T47D (cell line): ENCODE results near the gene WNK1.

Experiments used
- DNase-seq, 2 experiments: peaks; one replicate each; pipeline versions ENCODE4 v3.0.0 to v3.0.0-alpha.2; 2011 to 2012; ENCODE audit warnings: low read depth in 1 of 2, low spot score in 1 of 2
- JUND ChIP-seq: IDR thresholded peaks from 2 replicates; pipeline ENCODE4 v1.6.1; 2012; ENCODE audit warnings: low read depth
- in situ Hi-C: cut with HindIII; loops from 2 replicates; pipeline ENCODE4 v1.10.0; 2016; ENCODE audit warnings: low sequenced_read_pairs, low pct_unique_long_range_greater_than_20kb

WNK1 gene

GRCh38 chr12:851343-851742 is 99.0 kb downstream of the WNK1 start:
- no peak for DNase-seq
- in situ Hi-C loops = no loop called here
- TF ChIP-seq JUND = no peak

DNA sequence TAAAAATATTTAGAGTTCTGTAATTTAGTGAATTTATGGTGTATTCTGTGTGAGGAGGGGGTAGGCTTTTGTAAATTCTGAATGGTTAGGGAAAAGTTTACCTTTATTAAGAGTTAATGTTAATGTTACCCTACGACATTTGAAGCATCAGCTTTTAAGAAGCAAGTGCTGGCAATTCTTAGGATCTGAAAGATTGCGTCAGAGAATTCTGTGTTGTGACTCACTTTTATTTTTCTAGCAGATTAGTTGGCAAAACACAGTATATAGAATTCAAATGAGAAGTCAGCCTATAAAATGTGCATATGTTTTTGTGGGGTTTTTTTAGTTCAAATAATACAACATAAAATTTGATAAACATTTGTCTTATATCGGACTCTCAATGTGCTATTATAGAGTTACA is 99.5 kb downstream of the WNK1 start:
- no peak for DNase-seq
- in situ Hi-C loops = no loop called here
- TF ChIP-seq JUND = no peak

- in situ Hi-C loops = no loop called here
- DNase-seq = peak in 1 of 2 experiments; percentile 19
- no peak for TF ChIP-seq JUND
Observed at GRCh38 chr12:852864-853263, 100.5 kb downstream of the WNK1 start.

GRCh38 chr12:857611-858010 is 105.2 kb downstream of the WNK1 start:
- in situ Hi-C loops = no loop called here
- DNase-seq = no peak
- TF ChIP-seq JUND = no peak

DNA sequence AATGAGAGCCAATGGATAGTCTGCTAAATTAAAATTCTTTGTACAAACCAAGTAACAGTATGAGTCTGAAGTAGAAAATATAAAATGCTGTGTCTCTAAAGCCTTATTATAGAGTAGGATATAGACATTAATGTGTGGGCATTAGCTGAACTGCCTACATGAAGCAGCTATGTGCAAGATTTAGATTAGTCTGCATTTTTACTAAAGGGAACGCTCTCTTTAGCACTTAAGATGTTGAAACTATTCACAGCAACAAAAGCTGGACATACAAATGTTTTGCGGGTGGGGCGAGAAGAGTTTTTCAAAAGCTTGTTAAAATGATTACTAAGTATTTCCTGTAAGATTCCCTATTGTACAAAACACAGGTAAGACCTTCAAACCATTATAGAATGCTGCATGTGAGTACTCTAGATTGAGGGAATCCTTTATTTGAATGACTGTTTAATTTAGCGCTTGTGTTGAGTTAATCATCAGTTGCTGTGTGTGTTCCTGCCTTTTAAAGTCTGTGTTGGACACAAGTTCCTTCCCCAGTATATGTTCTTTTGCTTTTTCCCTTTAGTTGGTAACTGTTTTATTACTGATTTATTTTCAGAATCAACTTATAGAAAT is 110.0 kb downstream of the WNK1 start:
- no peak for DNase-seq
- in situ Hi-C loops = no loop called here
- TF ChIP-seq JUND = no peak

DNA sequence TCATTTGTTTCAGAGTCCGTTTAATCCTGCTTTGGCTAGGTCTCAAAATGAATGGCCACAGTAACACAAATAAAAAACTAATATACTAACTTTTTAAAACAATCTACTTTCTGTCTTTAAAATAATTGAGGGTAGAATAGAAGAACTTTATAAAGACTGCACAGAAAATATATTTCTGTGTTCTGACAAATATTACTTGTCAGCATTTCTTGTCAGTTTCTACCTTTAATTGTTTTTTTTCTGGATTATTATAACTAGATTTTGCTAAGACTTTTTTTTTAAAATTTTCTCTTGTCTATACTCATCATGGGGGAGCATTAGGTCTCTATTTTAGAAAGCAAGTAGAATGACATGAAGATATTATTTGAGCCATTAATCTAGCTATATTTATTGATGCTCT is 110.9 kb downstream of the WNK1 start:
- no peak for TF ChIP-seq JUND
- DNase-seq = no peak
- in situ Hi-C loops = no loop called here

DNA sequence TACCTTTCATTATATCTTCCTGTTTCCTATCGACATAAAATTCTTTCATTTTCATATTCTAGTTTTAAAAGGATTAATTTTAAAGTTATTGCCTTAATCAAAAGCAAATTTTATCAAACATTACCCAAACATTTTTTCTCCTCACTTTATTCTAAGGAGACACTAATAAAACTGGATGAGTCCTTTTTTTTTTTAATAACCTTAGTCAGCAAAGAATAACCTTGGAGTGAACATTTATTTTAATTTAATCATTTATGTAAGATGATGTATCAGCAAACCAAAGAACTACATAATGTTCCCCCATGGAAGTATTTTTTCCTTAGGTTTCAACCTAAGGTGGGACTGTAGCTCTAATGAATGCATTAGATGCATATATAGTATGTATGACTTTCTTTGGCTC is 113.2 kb downstream of the WNK1 start:
- no peak for DNase-seq
- no peak for TF ChIP-seq JUND
- in situ Hi-C loops = no loop called here

DNA sequence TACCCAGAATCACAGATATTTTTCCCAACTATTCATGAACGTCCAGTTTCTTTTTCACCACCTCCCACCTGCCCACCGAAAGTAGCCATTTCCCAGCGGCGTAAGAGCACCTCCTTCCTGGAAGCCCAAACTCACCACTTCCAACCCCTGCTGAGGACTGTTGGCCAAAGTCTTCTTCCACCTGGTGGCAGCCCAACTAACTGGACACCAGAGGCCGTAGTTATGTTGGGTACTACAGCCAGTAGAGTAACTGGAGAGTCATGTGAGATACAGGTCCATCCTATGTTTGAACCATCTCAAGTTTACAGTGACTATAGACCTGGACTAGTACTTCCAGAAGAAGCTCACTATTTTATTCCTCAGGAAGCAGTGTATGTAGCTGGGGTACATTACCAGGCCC is 115.5 kb downstream of the WNK1 start:
- DNase-seq = no peak
- no peak for TF ChIP-seq JUND
- in situ Hi-C loops = no loop called here

DNA sequence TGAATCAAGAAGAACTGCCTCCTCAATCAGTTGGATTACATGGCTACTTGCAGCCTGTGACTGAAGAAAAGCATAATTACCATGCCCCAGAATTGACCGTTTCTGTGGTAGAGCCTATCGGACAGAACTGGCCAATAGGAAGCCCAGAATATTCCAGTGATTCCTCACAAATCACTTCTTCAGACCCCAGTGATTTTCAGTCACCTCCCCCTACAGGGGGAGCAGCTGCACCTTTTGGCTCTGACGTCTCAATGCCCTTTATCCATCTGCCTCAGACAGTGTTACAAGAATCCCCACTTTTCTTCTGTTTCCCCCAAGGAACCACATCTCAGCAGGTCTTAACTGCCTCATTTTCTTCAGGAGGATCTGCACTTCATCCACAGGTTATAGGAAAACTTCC is 116.3 kb downstream of the WNK1 start:
- TF ChIP-seq JUND = no peak
- no peak for DNase-seq
- in situ Hi-C loops = no loop called here

- no peak for TF ChIP-seq JUND
- DNase-seq = no peak
- in situ Hi-C loops = no loop called here
Observed at GRCh38 chr12:870378-870777, 118.0 kb downstream of the WNK1 start.

DNA sequence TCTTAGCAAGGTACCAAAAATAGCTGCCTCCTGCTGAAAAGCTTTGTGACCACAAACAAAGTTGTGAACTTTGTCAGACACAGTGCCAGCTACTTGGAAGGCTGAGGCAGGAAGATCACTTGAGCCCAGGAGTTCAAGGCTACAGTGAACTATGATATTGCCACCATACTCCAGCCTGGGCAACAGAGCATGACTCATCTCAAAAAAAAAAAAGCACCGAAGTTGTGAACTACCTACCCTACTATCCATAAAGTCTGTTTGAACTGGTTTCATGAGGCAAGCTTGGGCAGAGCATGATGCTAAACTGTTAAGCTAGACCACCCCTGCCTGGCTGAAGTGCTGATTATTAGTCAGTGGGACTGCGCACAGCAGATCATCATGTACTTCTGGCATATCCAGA is 121.6 kb downstream of the WNK1 start:
- no peak for TF ChIP-seq JUND
- in situ Hi-C loops = no loop called here
- DNase-seq = no peak

- DNase-seq = no peak
- no peak for TF ChIP-seq JUND
- in situ Hi-C loops = no loop called here
Observed at GRCh38 chr12:879641-880040, 127.3 kb downstream of the WNK1 start.

DNA sequence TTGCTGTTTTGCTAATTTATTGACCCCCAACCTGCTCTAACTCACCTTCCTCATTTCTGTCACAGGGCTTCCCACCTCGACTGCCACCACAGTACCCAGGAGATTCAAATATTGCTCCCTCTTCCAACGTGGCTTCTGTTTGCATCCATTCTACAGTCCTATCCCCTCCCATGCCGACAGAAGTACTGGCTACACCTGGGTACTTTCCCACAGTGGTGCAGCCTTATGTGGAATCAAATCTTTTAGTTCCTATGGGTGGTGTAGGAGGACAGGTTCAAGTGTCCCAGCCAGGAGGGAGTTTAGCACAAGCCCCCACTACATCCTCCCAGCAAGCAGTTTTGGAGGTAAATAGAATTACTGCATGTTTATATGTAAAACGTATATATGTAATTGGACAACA is 128.3 kb downstream of the WNK1 start:
- no peak for DNase-seq
- in situ Hi-C loops = no loop called here
- TF ChIP-seq JUND = no peak

- no peak for DNase-seq
- no peak for TF ChIP-seq JUND
- in situ Hi-C loops = no loop called here
Observed at GRCh38 chr12:884746-885414, 132.5 kb downstream of the WNK1 start.
